NCI-H1048 (cell line): ENCODE measurements around the gene OSBPL1A.

Source experiments
- DNase-seq: peaks from one replicate; lab custom pipeline; 2025; lab: John Stamatoyannopoulos, UW

Gene OSBPL1A

DNA sequence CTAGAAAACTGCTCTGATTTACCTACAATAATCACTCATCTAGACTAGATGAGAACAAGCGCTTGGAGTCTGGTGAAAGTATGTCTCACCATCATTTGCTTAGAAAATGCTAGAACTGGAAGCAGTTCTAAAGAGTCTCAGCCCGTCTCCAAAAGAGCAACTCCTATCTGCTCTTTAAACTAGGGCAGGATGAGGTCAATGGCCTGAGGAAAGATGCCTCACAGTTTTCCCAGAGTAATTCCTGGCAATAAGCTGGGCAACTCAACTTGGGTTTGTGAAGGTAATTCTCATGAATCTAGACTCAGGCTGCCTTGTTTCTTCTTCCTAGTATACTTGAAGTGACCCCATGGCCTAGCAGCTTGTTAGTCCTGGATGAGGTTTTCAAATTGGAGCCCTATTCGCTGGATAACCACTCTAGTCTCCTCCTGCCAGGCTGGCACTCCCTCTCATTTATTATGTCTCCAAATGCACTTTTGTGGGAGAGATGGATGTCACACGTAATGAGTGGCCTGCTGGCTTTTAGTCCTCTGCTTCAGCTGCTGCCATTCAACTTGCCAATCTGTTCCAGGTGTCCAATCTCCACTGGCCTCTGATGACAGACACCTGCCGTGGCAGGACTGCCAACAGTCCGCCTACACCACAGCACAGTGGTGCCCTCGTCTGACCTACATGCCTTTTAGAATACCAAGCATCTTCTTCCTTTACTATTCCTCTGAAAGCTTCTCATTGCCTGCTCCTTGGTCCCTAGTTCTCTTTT lies 177.9 kb downstream of the OSBPL1A start:
- DNase-seq = no peak

DNA sequence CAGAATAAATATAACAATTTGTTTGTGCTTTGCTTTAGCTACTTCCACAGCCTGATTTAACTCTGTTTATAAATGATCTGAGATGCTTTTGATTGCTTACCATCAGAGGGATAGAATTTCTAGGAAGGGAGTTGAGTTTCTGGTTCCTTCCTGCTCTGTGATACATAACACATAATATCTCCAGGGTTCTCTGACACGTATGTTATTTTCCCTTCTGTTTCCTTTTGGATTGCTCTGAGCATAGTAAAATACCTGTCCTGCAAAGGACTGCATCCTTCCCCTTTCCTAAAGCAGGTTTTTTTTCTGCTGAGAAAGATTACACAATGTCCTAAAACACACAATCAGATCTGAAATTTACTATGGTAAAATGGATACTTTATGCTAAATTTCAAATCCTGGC lies 182.7 kb downstream of the OSBPL1A start:
- no peak for DNase-seq

DNA sequence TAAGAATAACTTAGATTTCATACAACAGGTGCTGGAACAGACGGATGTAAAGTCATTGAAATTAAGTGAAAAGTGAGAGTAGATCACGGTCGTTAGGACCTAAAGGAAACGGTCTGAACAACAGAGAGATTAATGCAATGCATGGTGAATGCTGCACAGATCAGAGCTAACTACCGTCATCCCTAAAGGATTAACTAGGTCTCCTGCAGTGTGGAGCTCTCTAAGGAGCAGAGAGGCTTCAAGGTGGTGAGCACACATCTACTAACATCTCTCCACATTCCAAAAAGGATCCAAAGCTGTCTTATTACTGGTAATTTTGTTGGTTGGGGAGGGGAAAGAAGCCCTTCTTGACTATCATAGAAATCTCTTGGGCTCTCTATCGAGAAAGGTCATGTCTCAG lies 183.5 kb downstream of the OSBPL1A start:
- no peak for DNase-seq

DNA sequence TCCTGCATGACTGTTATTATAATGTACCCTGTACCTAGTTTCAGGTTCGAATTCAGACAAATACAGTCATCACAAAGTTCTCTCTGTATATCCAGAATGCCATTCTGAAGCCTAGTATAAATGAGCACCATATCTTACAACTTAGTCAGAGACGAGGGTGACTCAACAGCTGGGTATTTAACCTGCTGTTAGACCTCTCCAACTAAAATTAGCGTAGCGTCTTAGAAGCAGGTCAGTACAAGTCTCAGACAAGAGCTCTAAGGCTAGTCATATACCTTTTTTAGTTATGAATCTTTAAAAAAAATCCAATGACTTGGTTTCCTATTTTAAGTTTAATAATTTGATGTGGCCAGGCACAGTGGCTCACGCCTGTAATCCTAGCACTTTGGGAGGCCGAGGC lies 184.7 kb downstream of the OSBPL1A start:
- DNase-seq = no peak

DNA sequence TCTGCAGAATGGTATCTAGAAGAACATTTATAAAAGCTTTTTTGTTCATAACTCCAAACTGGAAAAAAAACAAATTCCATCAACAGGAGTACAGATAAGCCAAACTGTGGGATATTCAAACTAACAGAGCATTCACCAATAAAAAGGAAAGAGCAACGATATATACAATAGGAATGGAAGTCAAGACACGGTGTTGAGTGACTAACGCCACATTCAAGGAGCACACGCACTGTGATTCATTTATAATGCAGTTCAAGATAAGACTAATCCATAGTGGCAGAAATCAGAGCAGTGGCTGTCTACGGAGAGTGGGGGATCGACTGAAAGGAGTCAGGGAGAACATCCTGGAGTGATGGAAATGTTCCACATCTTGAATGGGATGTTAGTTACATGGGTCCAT lies 188.1 kb downstream of the OSBPL1A start:
- DNase-seq = no peak

DNA sequence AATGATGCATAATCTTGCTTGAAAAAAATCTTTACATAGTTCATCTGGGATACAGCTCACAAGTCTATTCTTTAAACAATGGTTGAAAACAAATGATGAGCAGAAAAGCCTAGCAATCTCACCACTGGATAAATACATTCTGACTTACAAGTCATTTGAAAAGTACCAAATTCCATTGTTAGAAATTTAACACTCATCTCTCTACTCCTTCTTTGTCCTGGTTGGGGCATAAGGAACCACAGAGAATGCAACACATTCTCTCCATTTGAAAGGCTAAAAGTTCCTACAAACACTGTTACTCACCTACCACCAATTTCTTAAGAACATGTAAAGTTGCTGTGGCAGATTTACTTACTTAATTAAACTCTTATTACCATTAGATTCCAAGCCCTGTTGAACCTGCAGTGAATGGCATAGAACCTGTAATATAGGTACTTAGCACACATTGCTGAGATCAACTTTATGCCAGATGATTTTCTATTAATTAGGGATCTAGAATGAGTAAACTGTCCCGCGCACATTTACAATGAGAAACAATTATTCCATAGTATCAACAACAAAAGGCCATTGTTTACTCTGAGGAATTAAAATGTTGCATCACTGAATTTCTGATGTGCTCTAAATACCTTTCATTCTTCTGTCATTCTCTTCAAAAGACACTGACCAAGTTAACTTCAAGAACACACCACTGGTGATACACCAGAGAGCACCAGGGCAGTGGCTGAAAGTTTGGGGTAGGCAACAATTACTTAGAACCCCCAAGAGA lies 189.2 kb downstream of the OSBPL1A start:
- no peak for DNase-seq

- no peak for DNase-seq
Observed at GRCh38 chr18:24204904-24205303, 192.7 kb downstream of the OSBPL1A start.

- no peak for DNase-seq
Observed at GRCh38 chr18:24201699-24202687, 195.6 kb downstream of the OSBPL1A start.

- no peak for DNase-seq
Observed at GRCh38 chr18:24200494-24201290, 196.9 kb downstream of the OSBPL1A start.

- no peak for DNase-seq
Observed at GRCh38 chr18:24199372-24199962, 198.2 kb downstream of the OSBPL1A start.

- DNase-seq = no peak
Observed at GRCh38 chr18:24198461-24198860, 199.2 kb downstream of the OSBPL1A start.

DNA sequence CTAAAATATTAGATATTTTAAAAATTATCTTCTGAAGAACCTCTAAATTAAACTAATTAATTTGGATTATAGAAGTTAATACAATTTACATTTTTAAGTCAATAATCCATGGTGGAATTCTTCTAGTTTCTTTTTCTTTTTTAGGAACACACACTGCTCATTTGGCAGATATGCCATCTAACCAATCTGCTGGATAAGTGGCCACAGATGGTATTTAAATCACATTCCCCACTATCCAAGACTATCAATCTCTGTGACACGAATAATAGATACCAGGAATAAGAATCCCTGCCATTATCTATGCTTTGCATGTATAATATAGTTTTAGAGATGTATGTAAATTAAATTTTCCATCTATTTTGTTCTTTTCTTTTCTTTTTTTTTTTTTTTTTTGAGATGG lies 200.2 kb downstream of the OSBPL1A start:
- no peak for DNase-seq

DNA sequence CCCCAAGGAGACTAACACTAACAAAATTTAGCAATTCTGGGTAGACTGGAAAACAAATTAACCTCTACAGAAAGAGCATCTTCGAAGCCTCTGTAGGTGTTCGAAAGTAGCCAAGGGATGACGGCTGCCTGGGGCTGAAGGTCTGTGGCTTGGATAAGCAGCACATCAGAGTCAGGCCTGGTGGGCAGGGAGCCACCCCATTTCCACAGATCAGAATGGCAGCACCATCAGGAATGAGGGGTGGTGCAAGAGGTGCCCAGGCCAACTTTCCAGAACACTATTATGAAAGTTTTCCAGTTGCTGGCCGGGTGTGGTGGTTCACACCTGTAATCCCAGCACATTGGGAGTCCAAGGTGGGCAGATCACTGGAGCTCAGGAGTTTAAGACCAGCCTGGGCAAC lies 200.9 kb downstream of the OSBPL1A start:
- DNase-seq = no peak

- no peak for DNase-seq
Observed at GRCh38 chr18:24195296-24196053, 202.1 kb downstream of the OSBPL1A start.

DNA sequence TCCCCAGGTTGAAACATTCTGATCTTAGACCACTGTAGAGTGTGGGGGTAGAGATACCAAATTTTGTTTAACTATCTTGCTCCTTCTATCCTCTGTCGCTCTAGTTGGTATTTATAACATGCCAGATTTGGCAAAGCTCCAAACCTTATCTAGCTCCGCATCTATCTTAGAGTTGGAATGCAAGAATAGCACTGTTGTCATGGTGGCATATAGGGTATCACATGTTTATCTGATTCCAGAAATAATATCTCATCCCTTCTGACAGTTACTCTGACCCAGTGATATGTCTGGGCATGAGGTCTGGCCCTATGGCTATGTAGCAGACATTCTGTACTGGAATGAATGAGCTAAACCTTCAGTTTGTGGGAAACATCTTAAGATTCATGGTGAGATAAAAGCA lies 207.0 kb downstream of the OSBPL1A start:
- DNase-seq = no peak

GRCh38 chr18:24189664-24190346 lies 207.8 kb downstream of the OSBPL1A start:
- DNase-seq = no peak

GRCh38 chr18:24189007-24189528 lies 208.6 kb downstream of the OSBPL1A start:
- DNase-seq = no peak

GRCh38 chr18:24188120-24188519 lies 209.5 kb downstream of the OSBPL1A start:
- DNase-seq = no peak

DNA sequence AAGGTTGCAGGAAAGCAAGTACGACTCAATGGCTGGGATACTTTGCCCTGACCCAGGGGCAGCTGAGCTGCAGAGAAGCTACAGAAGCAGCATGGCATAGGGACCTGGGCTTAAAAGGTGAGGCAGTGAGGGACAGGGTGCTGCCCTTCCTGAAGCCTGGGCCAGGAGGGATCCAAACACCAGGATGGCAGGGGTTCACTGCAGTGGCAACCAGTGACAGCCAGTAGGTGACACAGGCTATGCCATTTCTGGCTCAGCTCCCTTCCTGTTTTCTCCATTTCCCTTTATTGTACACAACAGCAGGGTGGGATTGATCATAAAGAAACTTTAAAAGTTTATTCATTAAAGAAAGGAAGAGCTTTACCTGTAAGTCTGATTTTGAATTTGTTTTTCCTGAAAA lies 209.9 kb downstream of the OSBPL1A start:
- no peak for DNase-seq

GRCh38 chr18:24187049-24187448 lies 210.6 kb downstream of the OSBPL1A start:
- no peak for DNase-seq
